ENCODE results near the gene HNMT.

GRCh38 chr2:137997733-137998132 is 33.5 kb downstream of the HNMT start:
- TF ChIP-seq CTCF (IDR thresholded peaks at IDR 0.05) = no peak
- no peak for TF ChIP-seq GABPA (IDR thresholded peaks at IDR 0.05; ENCODE audit: low read depth)
- TF ChIP-seq RCOR1 (IDR thresholded peaks at IDR 0.05; ENCODE audit: low read length) = no peak
- no peak for TF ChIP-seq ELF1 (IDR thresholded peaks at IDR 0.05)

All from SK-N-SH (cell line).